A549 (cell line): ENCODE measurements around the gene PMAIP1.

ENCODE experiments used
- BHLHE40 ChIP-seq: IDR thresholded peaks from 2 replicates; pipeline ENCODE4 v1.6.1; 2012; ENCODE audit warnings: low read depth, low read length, inconsistent platforms
- CBX8 ChIP-seq: fragments of 200-600 bp; sonication (generic); IDR thresholded peaks from 2 replicates; pipeline ENCODE4 v1.6.1; 2016
- FOSL2 ChIP-seq, 2 experiments: fragments of 450-650 bp in 1 of 2; fragments of >200 bp in 1 of 2; sonication (Bioruptor Twin) in 1 of 2; formaldehyde crosslinking; IDR thresholded peaks; 2 replicates each; pipeline versions ENCODE4 v1.5.0 to v1.6.1; 2016 to 2020; ENCODE audit warnings: mild to moderate bottlenecking in 1 of 2, moderate library complexity in 1 of 2
- POLR2A ChIP-seq: IDR thresholded peaks from 2 replicates; pipeline ENCODE4 v1.6.1; 2012; ENCODE audit warnings: mild to moderate bottlenecking, low read length
- RAD21 ChIP-seq, 2 experiments: fragments of >200 bp in 1 of 2; sonication (Bioruptor Twin) in 1 of 2; formaldehyde crosslinking in 1 of 2; IDR thresholded peaks in 1 of 2; conservative IDR thresholded peaks in 1 of 2; 2 replicates in 1 of 2; 3 replicates in 1 of 2; pipeline ENCODE4 v1.6.1; 2012 to 2018; ENCODE audit warnings: inconsistent platforms in 1 of 2
- SREBF2 ChIP-seq: fragments of 450-650 bp; IDR thresholded peaks from 2 replicates; pipeline ENCODE4 v1.6.1; 2014; ENCODE audit warnings: mild to moderate bottlenecking, moderate library complexity
- TF ChIP-seq, protein P1 (sequence below): fragments of >200 bp; sonication (Bioruptor Twin); formaldehyde crosslinking; IDR thresholded peaks from 3 replicates; pipeline ENCODE4 v1.5.1; 2016
- TF ChIP-seq, protein P2 (sequence below): IDR thresholded peaks from 2 replicates; pipeline ENCODE4 v1.6.1; 2012

DNA sequence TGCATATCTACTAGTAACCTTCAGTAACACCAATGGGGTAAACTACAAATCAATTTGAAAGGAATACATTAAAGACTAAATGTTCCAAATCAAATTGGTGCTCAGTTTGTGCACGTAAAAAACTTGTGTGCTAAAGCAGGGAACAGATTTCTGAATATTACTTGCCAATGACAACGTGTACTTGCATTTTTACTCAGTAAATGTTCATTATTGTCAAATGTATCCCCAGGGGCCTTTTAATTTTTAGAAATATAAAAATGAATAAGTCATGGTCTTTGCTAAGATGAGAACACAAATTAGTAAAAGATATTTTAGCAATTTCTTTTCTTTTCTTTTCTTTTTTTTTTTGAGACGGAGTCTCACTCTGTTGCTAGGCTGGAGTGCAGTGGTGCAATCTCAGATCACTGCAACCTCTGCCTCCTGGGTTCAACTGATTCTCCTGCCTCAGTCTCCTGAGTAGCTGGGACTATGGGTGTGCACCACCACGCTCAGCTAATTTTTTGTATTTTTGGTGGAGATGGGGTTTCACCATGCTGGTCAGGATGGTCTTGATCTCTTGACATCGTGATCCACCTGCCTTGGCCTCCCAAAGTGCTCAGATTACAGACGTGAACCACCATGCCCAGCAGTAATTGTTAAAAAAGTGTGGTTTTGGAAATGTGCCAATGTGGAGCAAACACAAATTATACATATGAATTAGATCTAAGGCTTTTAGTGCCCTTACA is 52.6 kb downstream of the PMAIP1 start:
- TF ChIP-seq, protein P1, sequence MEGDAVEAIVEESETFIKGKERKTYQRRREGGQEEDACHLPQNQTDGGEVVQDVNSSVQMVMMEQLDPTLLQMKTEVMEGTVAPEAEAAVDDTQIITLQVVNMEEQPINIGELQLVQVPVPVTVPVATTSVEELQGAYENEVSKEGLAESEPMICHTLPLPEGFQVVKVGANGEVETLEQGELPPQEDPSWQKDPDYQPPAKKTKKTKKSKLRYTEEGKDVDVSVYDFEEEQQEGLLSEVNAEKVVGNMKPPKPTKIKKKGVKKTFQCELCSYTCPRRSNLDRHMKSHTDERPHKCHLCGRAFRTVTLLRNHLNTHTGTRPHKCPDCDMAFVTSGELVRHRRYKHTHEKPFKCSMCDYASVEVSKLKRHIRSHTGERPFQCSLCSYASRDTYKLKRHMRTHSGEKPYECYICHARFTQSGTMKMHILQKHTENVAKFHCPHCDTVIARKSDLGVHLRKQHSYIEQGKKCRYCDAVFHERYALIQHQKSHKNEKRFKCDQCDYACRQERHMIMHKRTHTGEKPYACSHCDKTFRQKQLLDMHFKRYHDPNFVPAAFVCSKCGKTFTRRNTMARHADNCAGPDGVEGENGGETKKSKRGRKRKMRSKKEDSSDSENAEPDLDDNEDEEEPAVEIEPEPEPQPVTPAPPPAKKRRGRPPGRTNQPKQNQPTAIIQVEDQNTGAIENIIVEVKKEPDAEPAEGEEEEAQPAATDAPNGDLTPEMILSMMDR, result no peak
- TF ChIP-seq FOSL2 (IDR thresholded peaks at IDR 0.05) (no peak), FOSL2 (CRISPR knock-in tag; IDR thresholded peaks at IDR 0.05) (no peak), SREBF2 (no peak), POLR2A (no peak), RAD21 (conservative IDR thresholded peaks at IDR 0.05 in 1 of 2, IDR thresholded peaks at IDR 0.05 in 1 of 2) (no peak), BHLHE40 (no peak), CBX8 (no peak)
- TF ChIP-seq, protein P2, sequence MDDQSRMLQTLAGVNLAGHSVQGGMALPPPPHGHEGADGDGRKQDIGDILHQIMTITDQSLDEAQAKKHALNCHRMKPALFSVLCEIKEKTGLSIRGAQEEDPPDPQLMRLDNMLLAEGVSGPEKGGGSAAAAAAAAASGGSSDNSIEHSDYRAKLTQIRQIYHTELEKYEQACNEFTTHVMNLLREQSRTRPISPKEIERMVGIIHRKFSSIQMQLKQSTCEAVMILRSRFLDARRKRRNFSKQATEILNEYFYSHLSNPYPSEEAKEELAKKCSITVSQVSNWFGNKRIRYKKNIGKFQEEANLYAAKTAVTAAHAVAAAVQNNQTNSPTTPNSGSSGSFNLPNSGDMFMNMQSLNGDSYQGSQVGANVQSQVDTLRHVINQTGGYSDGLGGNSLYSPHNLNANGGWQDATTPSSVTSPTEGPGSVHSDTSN, result no peak
